H1 (cell line): Measurements from ENCODE around the gene HYLS1. TPM values are rescaled to one million over a fixed set of nuclear protein-coding genes. Genes with fewer than 3 reads are reported as not detected.

ENCODE experiments used
- CHD7 ChIP-seq: fragments of 300-600 bp; sonication (generic); IDR thresholded peaks from 2 replicates; pipeline ENCODE4 v1.7.1; 2012; ENCODE audit warnings: low read length, moderate library complexity, mild to moderate bottlenecking, inconsistent platforms; ENCODE audit not compliant: insufficient replicate concordance
- CTCF ChIP-seq, 3 experiments: IDR thresholded peaks; 1 replicate in 2 of 3; 2 replicates in 1 of 3; pipeline versions ENCODE4 v1.5.1 to v1.6.1; 2011; ENCODE audit warnings: low read length in 3 of 3, mild to moderate bottlenecking in 3 of 3, inconsistent platforms in 2 of 3, low read depth in 1 of 3, moderate library complexity in 1 of 3; ENCODE audit not compliant: insufficient read depth in 1 of 3; ENCODE audit errors: control extremely low read depth in 1 of 3
- GABPA ChIP-seq: IDR thresholded peaks from 2 replicates; pipeline ENCODE4 v1.6.1; 2011; ENCODE audit warnings: mild to moderate bottlenecking, low read length, moderate library complexity, borderline replicate concordance; ENCODE audit not compliant: insufficient read depth
- KDM1A ChIP-seq: fragments of 200-600, 300-600 bp; sonication (generic); IDR thresholded peaks from 2 replicates; pipeline ENCODE4 v1.7.1; 2016; ENCODE audit warnings: mild to moderate bottlenecking, low read length, borderline replicate concordance
- USF2 ChIP-seq: IDR thresholded peaks from 2 replicates; pipeline ENCODE4 v1.6.1; 2011; ENCODE audit warnings: low read length, improper control_type of control experiment
- polyA plus RNA-seq, 7 experiments: library from polyadenylated mRNA; depleted of rRNA in 3 of 7; stranded (reverse) in 5 of 7; unstranded in 2 of 7; fragments of >200 nt in 5 of 7; fragments of 200-250 nt in 2 of 7; gene quantifications; 1 replicate in 5 of 7; 2 replicates in 1 of 7; 4 replicates in 1 of 7; pipeline versions ENCODE4 v1.2.1 to v1.2.3, GENCODE V29; 2011 to 2013; ENCODE audit warnings: missing spikeins in 2 of 7, mixed read lengths in 2 of 7
- total RNA-seq: library from RNA; stranded (reverse); fragmentation: NEBNext Ultra II Directional; extraction: Animal tissue kit (Norgen Biotek cat#: 25700); gene quantifications from 2 replicates; pipeline ENCODE4 v1.2.1, GENCODE V29; 2021

Gene HYLS1
- total and polyA plus RNA-seq, 2 of the 8 experiments (the other 6 are each of a cell fraction or from before 2014, with no cell fraction given): 5.1 to 11.6 TPM

GRCh38 chr11:125902927-125903710 is 15.7 kb downstream of the HYLS1 start, which contains the start of gene PUS3 (continued):
- no peak for TF ChIP-seq CHD7
- TF ChIP-seq GABPA: no peak
- TF ChIP-seq KDM1A: no peak
- TF ChIP-seq USF2: no peak
- TF ChIP-seq CTCF (IDR thresholded peaks at IDR 0.05; ENCODE audit: control extremely low read depth in 1 of 3, insufficient read depth in 1 of 3, low read depth in 1 of 3, low read length in 3 of 3): no peak
